K562 (cell line): ENCODE data around the gene C9orf50. TPM values are rescaled to one million over a fixed set of nuclear protein-coding genes. Genes with fewer than 3 reads are reported as not detected.
A peak's percentile ranks its signal among the peaks of the same experiment; 100 is the strongest.

Source experiments
- ATAC-seq: fragments of 200-7000 bp; cut with Tn5 transposase; 3 replicates; pipeline ENCODE4 v1.9.1; 2020; ENCODE audit warnings: moderate library complexity
- BruUV-seq: library from RNA; stranded (reverse); fragments of 400-500 nt; replicated peaks from 2 replicates; lab custom pipeline; 2021; lab: Mats Ljungman, UMichigan
- CTCF ChIA-PET: fragments of 300-600 bp; formaldehyde crosslinking; extraction: SDS; loops from one replicate; lab custom pipeline; 2021; ENCODE audit warnings: low intra/inter-chr PET ratio; lab: Yijun Ruan, JAX
- POLR2A ChIA-PET: fragments of 300-600, 350-650 bp; sonication (Branson Sonifier 250); formaldehyde crosslinking; extraction: SDS; loops from one replicate; lab custom pipeline; 2021; ENCODE audit warnings: antibody characterized with exemption, inconsistent platforms; lab: Yijun Ruan, JAX
- DNase-seq, 4 experiments: peaks; one replicate each; pipeline versions ENCODE4 v3.0.0 to v3.0.0-alpha.2; 2011 to 2018; ENCODE audit warnings: low spot score in 3 of 4, mixed read lengths in 3 of 4; ENCODE audit errors: extremely low read depth in 1 of 4
- FAIRE-seq: peaks from 2 replicates; lab custom pipeline; 2011; peaks lifted over from hg19 to GRCh38; lab: Jason Lieb, UNC
- H2AFZ ChIP-seq: 2 replicates; pipeline ENCODE4 v1.6.0; 2011; ENCODE audit warnings: low read depth, low read length, control low read depth, inconsistent platforms
- H3K27ac ChIP-seq: fragments of 200-600 bp; 3 replicates; pipeline ENCODE4 v1.8.0; 2011; ENCODE audit warnings: low read depth, mild to moderate bottlenecking, control low read depth, inconsistent platforms, low read length, moderate library complexity, mixed read lengths; ENCODE audit errors: extremely low read depth
- H3K27me3 ChIP-seq, 2 experiments: fragments of 300-600 bp in 1 of 2; 2 replicates in 1 of 2; 3 replicates in 1 of 2; pipeline versions ENCODE4 v1.6.0 to v1.8.0; 2011; ENCODE audit warnings: inconsistent platforms in 2 of 2, low read length in 2 of 2, mild to moderate bottlenecking in 1 of 2, mixed read lengths in 1 of 2, moderate library complexity in 1 of 2; ENCODE audit not compliant: control insufficient read depth in 2 of 2, insufficient read depth in 2 of 2
- H3K36me3 ChIP-seq: fragments of 300-600 bp; 3 replicates; pipeline ENCODE4 v1.8.0; 2011; ENCODE audit warnings: mild to moderate bottlenecking, low read length, inconsistent platforms; ENCODE audit not compliant: control insufficient read depth, insufficient read depth
- H3K4me1 ChIP-seq, 2 experiments: fragments of 200-600 bp in 1 of 2; replicated peaks in 1 of 2; 2 replicates in 1 of 2; 3 replicates in 1 of 2; pipeline versions ENCODE4 v1.5.1 to v1.8.0; 2011; ENCODE audit warnings: inconsistent platforms in 2 of 2, low read length in 2 of 2, mild to moderate bottlenecking in 1 of 2, mixed read lengths in 1 of 2, moderate library complexity in 1 of 2; ENCODE audit not compliant: control insufficient read depth in 2 of 2, insufficient read depth in 2 of 2
- H3K4me2 ChIP-seq: 2 replicates; pipeline ENCODE4 v1.6.1; 2011; ENCODE audit warnings: low read length, control low read depth, inconsistent platforms, mixed read lengths; ENCODE audit not compliant: insufficient read depth
- H3K4me3 ChIP-seq: fragments of 200-600 bp; sonication (generic), shearing (Covaris generic); 2 replicates; pipeline ENCODE4 v1.5.1; 2016; ENCODE audit warnings: control low read depth, inconsistent platforms
- H3K79me2 ChIP-seq: fragments of 200-600 bp; 3 replicates; pipeline ENCODE4 v1.8.0; 2011; ENCODE audit warnings: low read length, inconsistent platforms; ENCODE audit not compliant: control insufficient read depth, insufficient read depth
- H3K9ac ChIP-seq, 2 experiments: 2 replicates each; pipeline versions ENCODE4 v1.6.0 to v1.6.1; 2011; ENCODE audit warnings: low read depth in 2 of 2, low read length in 2 of 2, control low read depth in 1 of 2, inconsistent platforms in 1 of 2, mild to moderate bottlenecking in 1 of 2, mixed read lengths in 1 of 2; ENCODE audit not compliant: insufficient read depth in 1 of 2
- H3K9me1 ChIP-seq: one replicate; pipeline ENCODE4 v1.6.0; 2011; ENCODE audit warnings: inconsistent platforms, mild to moderate bottlenecking, low read length, moderate library complexity; ENCODE audit not compliant: control insufficient read depth, insufficient read depth
- H3K9me3 ChIP-seq: replicated peaks from 2 replicates; pipeline ENCODE4 v1.5.1; 2011; ENCODE audit warnings: low read depth, low read length, inconsistent platforms; ENCODE audit not compliant: control insufficient read depth, insufficient read depth
- H4K20me1 ChIP-seq: replicated peaks from 2 replicates; pipeline ENCODE4 v1.6.1; 2011; ENCODE audit warnings: low read length, inconsistent platforms, mixed read lengths; ENCODE audit not compliant: control insufficient read depth, insufficient read depth
- CXXC5 ChIP-seq: fragments of 250-450 bp; sonication (Bioruptor Pico); IDR thresholded peaks from 2 replicates; pipeline ENCODE4 v1.8.0; 2022; ENCODE audit warnings: inconsistent platforms, mild to moderate bottlenecking, moderate library complexity
- DACH1 ChIP-seq: fragments of 450-650 bp; IDR thresholded peaks from 2 replicates; pipeline ENCODE4 v1.6.1; 2018; ENCODE audit not compliant: partially characterized antibody
- RBBP5 ChIP-seq: fragments of 200-600 bp; sonication (generic); IDR thresholded peaks from 2 replicates; pipeline ENCODE4 v1.6.1; 2012; ENCODE audit warnings: borderline replicate concordance, mild to moderate bottlenecking, low read length, control low read depth, inconsistent platforms; ENCODE audit not compliant: insufficient read depth, poor library complexity, severe bottlenecking
- RBM17 ChIP-seq: fragments of 200-400 bp; formaldehyde crosslinking; IDR thresholded peaks from 2 replicates; pipeline ENCODE4 v1.6.1; 2017; ENCODE audit warnings: low read depth, mild to moderate bottlenecking, low read length, borderline replicate concordance
- XRCC3 ChIP-seq: fragments of 450-650 bp; IDR thresholded peaks from 2 replicates; pipeline ENCODE4 v1.6.1; 2017; ENCODE audit warnings: mild to moderate bottlenecking, moderate library complexity
- whole genome bisulfite sequencing: fragments of 100-300 bp; shearing (Covaris generic); methylation state at CpG from one replicate; pipeline ENCODE4 v1.1.6; 2016; ENCODE audit warnings: low coverage, mixed read lengths; ENCODE audit not compliant: insufficient coverage; ENCODE audit errors: missing lambda C conversion rate; 5-methylcytosine and 5-hydroxymethylcytosine counted together
- in situ Hi-C: fragments of 300-500 bp; cut with MboI; formaldehyde crosslinking; loops from 4 replicates; pipeline ENCODE4 v1.15.0; 2018; ENCODE audit warnings: inconsistent platforms, mixed read lengths
- intact Hi-C: fragments of 100-400 bp; cut with micrococcal nuclease; formaldehyde crosslinking; loops from 2 replicates; pipeline ENCODE4 v1.14.2; 2022
- polyA plus RNA-seq, 8 experiments: library from polyadenylated mRNA; depleted of rRNA in 4 of 8; stranded (reverse) in 5 of 8; unstranded in 3 of 8; fragments of >200 nt; fragmentation: Nextera tagmentation in 2 of 8; fragmentation: Illumina TruSeq in 1 of 8; extraction: Ambion mirVana in 2 of 8; extraction: Trizol in 1 of 8; gene quantifications; 2 replicates each; pipeline versions ENCODE4 v1.2.1 to v1.2.3, GENCODE V29; 2011 to 2014; ENCODE audit warnings: inconsistent platforms in 1 of 8, missing spikeins in 1 of 8
- total RNA-seq, 7 experiments: library from RNA; depleted of rRNA in 6 of 7; stranded (reverse); fragments of >200 nt in 6 of 7; fragmentation: Illumina TruSeq in 2 of 7; extraction: Trizol in 2 of 7; gene quantifications; 2 replicates each; pipeline versions ENCODE4 v1.2.1 to v1.2.3, GENCODE V29; 2011 to 2021; ENCODE audit warnings: low replicate concordance in 1 of 7
- TF ChIP-seq, protein P1 (sequence below): fragments of 250-450 bp; sonication (Bioruptor Pico); IDR thresholded peaks from 2 replicates; pipeline ENCODE4 v1.5.0; 2021
- TF ChIP-seq, protein P2 (sequence below): fragments of 450-650 bp; IDR thresholded peaks from 2 replicates; pipeline ENCODE4 v1.7.1; 2018; ENCODE audit warnings: mild to moderate bottlenecking, low read depth; ENCODE audit not compliant: partially characterized antibody

The C9orf50 gene
- total and polyA plus RNA-seq, 9 of the 15 experiments (the other 6 are each of a cell fraction or from before 2014, with no cell fraction given), result not detected

DNA sequence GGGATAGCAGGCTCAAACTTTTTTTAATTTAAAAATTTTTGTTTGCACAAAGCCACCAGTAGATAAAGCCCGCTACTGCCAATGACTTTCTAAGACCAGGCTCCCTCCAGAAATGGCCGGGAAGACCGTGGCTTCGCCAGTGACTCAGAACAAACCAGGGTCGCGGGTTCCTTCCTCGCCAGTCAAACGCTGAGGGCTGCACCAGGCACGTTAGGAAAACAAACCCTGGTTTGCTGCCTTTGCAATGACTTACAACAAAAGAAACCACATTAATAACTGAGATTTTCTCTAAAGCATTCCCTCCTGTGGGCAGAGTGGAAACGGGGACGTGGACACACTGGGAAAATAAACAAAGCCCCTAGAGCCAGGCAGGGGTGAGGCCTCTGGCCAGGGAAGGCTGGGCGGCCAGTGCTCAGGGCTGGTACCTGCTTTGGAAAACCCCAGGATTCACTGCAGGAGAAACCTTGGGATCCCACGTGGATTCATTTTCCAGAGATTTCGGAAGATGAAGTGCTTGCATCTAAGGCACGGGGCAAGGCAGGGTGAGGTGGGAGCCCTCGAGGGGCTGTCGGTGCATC is 48.3 kb upstream of the C9orf50 start:
- Histone ChIP-seq H3K4me2 (no peak overlapping the region), H3K9me3 (no peaks in the 10 kb centered on the region), H3K4me3 (no peak overlapping the region), H4K20me1 (peaks cover 9% of the 10 kb centered on the region; the same call in 1 of the 2 replicates), H3K27me3 (peaks cover 18 to 55% of the 10 kb centered on the region in 2 experiments), H3K79me2 (no peaks in the 10 kb centered on the region), H3K9ac (no peak overlapping the region), H3K27ac (no peak overlapping the region), H3K36me3 (no peaks in the 10 kb centered on the region; the same call in 2 of the 3 replicates), H3K9me1 (peaks cover 3% of the 10 kb centered on the region), H3K4me1 (peaks cover 0 to 44% of the 10 kb centered on the region in 2 experiments; a peak in 2 of 5 replicates), H2AFZ (no peak overlapping the region)
- in situ Hi-C loops, result loop anchor here (10.0 to 25.0 kb wide), 2 partner anchors 668 to 756 kb away; no protein-coding TSS in a partner anchor
- peak in 1 of 4 experiments; percentile 28 for DNase-seq
- TF ChIP-seq RBBP5 (no peak), DACH1 (no peak), CXXC5 (0 out of 2 replicates have a peak, but pooled peaks have one; percentile 9), RBM17 (no peak), XRCC3 (no peak)
- TF ChIP-seq, protein P1, sequence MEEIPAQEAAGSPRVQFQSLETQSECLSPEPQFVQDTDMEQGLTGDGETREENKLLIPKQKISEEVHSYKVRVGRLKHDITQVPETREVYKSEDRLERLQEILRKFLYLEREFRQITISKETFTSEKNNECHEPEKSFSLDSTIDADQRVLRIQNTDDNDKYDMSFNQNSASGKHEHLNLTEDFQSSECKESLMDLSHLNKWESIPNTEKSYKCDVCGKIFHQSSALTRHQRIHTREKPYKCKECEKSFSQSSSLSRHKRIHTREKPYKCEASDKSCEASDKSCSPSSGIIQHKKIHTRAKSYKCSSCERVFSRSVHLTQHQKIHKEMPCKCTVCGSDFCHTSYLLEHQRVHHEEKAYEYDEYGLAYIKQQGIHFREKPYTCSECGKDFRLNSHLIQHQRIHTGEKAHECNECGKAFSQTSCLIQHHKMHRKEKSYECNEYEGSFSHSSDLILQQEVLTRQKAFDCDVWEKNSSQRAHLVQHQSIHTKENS, result no peak
- TF ChIP-seq, protein P2, sequence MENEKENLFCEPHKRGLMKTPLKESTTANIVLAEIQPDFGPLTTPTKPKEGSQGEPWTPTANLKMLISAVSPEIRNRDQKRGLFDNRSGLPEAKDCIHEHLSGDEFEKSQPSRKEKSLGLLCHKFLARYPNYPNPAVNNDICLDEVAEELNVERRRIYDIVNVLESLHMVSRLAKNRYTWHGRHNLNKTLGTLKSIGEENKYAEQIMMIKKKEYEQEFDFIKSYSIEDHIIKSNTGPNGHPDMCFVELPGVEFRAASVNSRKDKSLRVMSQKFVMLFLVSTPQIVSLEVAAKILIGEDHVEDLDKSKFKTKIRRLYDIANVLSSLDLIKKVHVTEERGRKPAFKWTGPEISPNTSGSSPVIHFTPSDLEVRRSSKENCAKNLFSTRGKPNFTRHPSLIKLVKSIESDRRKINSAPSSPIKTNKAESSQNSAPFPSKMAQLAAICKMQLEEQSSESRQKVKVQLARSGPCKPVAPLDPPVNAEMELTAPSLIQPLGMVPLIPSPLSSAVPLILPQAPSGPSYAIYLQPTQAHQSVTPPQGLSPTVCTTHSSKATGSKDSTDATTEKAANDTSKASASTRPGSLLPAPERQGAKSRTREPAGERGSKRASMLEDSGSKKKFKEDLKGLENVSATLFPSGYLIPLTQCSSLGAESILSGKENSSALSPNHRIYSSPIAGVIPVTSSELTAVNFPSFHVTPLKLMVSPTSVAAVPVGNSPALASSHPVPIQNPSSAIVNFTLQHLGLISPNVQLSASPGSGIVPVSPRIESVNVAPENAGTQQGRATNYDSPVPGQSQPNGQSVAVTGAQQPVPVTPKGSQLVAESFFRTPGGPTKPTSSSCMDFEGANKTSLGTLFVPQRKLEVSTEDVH, result no peak
- 30% methylated on average over 17 of the region's 17 CpGs for WGBS
- POLR2A ChIA-PET, result interaction anchor here (0.6 kb wide), 1 partner anchor 553 kb away, joined by 3 read pairs; no protein-coding TSS in a partner anchor
- no peak for FAIRE-seq
- no peak for ATAC-seq
- CTCF ChIA-PET, result no interaction called here
- intact Hi-C loops, result no loop called here
- TSS peak; percentile 72 for BruUV-seq
